Thyroid gland (tissue), 4 donors: ENCODE results near the gene CREBRF.

Source experiments
- CTCF ChIP-seq, 6 experiments: fragments of 200-600 bp in 3 of 6; fragments of 450-650 bp in 3 of 6; sonication (generic) in 3 of 6; IDR thresholded peaks; one replicate each; pipeline ENCODE4 v1.5.1; 2016 to 2019; ENCODE audit warnings: antibody characterized with exemption in 6 of 6, mild to moderate bottlenecking in 2 of 6, inconsistent platforms in 1 of 6, moderate library complexity in 1 of 6
- POLR2A ChIP-seq, 2 donors: fragments of 450-650 bp; IDR thresholded peaks; one replicate each; pipeline ENCODE4 v1.6.1; 2017; ENCODE audit warnings: antibody characterized with exemption in 2 of 2, mild to moderate bottlenecking in 2 of 2, moderate library complexity in 1 of 2

GRCh38 chr5:173011566-173011965 lies 44.6 kb upstream of the CREBRF start:
- TF ChIP-seq POLR2A (IDR thresholded peaks at IDR 0.05) (no peak), CTCF (IDR thresholded peaks at IDR 0.05) (no peak)
